ENCODE data around the gene ANKIB1.

DNA sequence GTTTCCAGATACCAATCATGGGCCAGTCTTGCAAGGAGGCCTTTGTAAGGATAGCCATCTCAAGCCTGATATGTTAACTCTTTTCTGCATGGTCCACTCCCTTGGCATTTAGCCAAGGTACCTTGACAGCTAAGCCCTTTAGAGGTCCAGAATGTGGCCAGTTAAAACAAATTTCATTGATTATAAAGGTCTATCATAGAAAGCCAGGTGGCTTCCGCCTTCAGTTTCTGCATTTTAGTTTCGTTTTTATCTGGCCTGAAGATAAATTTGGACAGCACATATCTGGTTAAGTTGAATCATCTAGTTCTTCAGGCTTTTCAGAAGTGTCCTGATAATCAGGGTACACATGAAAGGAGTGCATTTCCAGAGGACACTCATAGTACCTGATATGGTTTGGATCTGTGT lies 30.7 kb downstream of the ANKIB1 start:
- TF ChIP-seq, protein P1, sequence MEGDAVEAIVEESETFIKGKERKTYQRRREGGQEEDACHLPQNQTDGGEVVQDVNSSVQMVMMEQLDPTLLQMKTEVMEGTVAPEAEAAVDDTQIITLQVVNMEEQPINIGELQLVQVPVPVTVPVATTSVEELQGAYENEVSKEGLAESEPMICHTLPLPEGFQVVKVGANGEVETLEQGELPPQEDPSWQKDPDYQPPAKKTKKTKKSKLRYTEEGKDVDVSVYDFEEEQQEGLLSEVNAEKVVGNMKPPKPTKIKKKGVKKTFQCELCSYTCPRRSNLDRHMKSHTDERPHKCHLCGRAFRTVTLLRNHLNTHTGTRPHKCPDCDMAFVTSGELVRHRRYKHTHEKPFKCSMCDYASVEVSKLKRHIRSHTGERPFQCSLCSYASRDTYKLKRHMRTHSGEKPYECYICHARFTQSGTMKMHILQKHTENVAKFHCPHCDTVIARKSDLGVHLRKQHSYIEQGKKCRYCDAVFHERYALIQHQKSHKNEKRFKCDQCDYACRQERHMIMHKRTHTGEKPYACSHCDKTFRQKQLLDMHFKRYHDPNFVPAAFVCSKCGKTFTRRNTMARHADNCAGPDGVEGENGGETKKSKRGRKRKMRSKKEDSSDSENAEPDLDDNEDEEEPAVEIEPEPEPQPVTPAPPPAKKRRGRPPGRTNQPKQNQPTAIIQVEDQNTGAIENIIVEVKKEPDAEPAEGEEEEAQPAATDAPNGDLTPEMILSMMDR (IDR thresholded peaks at IDR 0.05) = no peak
- no peak for TF ChIP-seq POLR2A (IDR thresholded peaks at IDR 0.05)
